ENCODE data around the gene TMEM132D.

The TMEM132D gene

GRCh38 chr12:129672110-129672509 lies 231.7 kb downstream of the TMEM132D start:
- no peak overlapping the region for H3K14ac ChIP-seq (ENCODE audit: low read length in 2 of 2)
- H3K4ac ChIP-seq (ENCODE audit: low read depth in 1 of 2, low read length in 2 of 2) = no peak overlapping the region
- H3K23ac ChIP-seq (ENCODE audit: low read length in 2 of 2) = no peak overlapping the region
- 60% methylated on average over 8 of the region's 8 CpGs for WGBS
- no peak for DNase-seq
- H2BK5ac ChIP-seq (ENCODE audit: low read depth, low read length, poor library complexity, severe bottlenecking) = no peak overlapping the region
- H3K9ac ChIP-seq (ENCODE audit: low read length) = no peak overlapping the region
- no peak overlapping the region for H3K4me3 ChIP-seq (ENCODE audit: insufficient read depth in 1 of 2, low read depth in 1 of 2, low read length in 2 of 2)
- no peak overlapping the region for H3K18ac ChIP-seq (ENCODE audit: low read depth in 1 of 2, low read length in 2 of 2)
- H3K4me2 ChIP-seq (ENCODE audit: low read length, poor library complexity, severe bottlenecking) = no peak overlapping the region
- no peak overlapping the region for H2BK12ac ChIP-seq (ENCODE audit: low read length in 2 of 2)
- H3K9me3 ChIP-seq (ENCODE audit: control insufficient read depth, low read length) = no peaks in the 10 kb centered on the region
- no peaks in the 10 kb centered on the region for H3K36me3 ChIP-seq (ENCODE audit: control insufficient read depth in 1 of 2, insufficient read depth in 2 of 2, low read depth in 1 of 2, low read length in 2 of 2)
- no peak overlapping the region for H2AK5ac ChIP-seq (ENCODE audit: low read length, severe bottlenecking)
- peaks cover 2% of the 10 kb centered on the region for H3K4me1 ChIP-seq (ENCODE audit: control insufficient read depth, insufficient read depth, low read depth, low read length)
- H4K8ac ChIP-seq (ENCODE audit: low read length) = no peak overlapping the region
- H3K27ac ChIP-seq (ENCODE audit: low read length, poor library complexity, severe bottlenecking) = no peak overlapping the region
- no peaks in the 10 kb centered on the region for H3K79me1 ChIP-seq (replicated peaks; ENCODE audit: low read length, poor library complexity, severe bottlenecking)
- no peaks in the 10 kb centered on the region for H3K27me3 ChIP-seq (ENCODE audit: control insufficient read depth in 1 of 2, insufficient read depth in 1 of 2, low read length in 2 of 2)
- no peak overlapping the region for H2BK15ac ChIP-seq (ENCODE audit: low read depth, poor library complexity, severe bottlenecking)
- H2AFZ ChIP-seq (ENCODE audit: low read depth, low read length) = no peak overlapping the region
- H4K91ac ChIP-seq (ENCODE audit: low read length) = no peak overlapping the region
- no peak overlapping the region for H2BK120ac ChIP-seq (ENCODE audit: low read depth, low read length)

DNA sequence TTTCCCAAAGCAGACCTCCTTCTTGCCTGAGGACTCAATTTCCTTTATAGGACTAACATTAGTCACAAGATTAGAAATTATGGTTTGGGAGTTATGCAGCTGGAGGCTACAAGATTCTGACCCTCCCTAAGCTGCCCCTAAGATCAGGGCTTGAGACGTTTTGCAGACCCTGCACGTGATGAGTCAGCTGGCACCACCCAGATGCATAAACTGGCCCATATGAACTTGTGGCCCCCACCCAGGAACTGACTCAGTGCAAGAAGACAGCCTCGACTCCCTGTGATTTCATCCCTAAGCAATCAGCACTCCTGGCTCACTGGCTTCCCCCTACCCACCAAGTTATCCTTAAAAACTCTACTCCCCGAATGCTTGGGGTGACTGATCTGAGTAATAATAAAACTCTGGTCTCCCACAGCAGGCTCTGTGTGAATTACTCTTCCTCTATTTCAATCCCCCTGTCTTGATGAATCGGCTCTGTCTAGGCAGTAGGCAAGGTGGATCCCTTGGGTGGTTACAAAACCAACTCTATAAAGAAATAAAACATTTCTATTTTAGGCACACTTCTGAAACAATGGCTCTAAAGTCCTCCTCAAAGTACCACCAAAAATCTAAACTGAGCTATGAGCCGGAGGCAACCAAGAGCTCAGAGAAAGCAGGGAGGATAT lies 233.4 kb downstream of the TMEM132D start:
- WGBS = 44% methylated on average over 6 of the region's 6 CpGs
- H2BK15ac ChIP-seq (ENCODE audit: low read depth, poor library complexity, severe bottlenecking) = no peak overlapping the region
- peaks cover 2% of the 10 kb centered on the region for H3K4me1 ChIP-seq (ENCODE audit: control insufficient read depth, insufficient read depth, low read depth, low read length)
- no peak overlapping the region for H3K27ac ChIP-seq (ENCODE audit: low read length, poor library complexity, severe bottlenecking)
- no peaks in the 10 kb centered on the region for H3K9me3 ChIP-seq (ENCODE audit: control insufficient read depth, low read length)
- no peak overlapping the region for H3K14ac ChIP-seq (ENCODE audit: low read length in 2 of 2)
- no peak overlapping the region for H4K8ac ChIP-seq (ENCODE audit: low read length)
- DNase-seq = no peak
- no peak overlapping the region for H2BK5ac ChIP-seq (ENCODE audit: low read depth, low read length, poor library complexity, severe bottlenecking)
- no peak overlapping the region for H3K23ac ChIP-seq (ENCODE audit: low read length in 2 of 2)
- H3K9ac ChIP-seq (ENCODE audit: low read length) = no peak overlapping the region
- no peaks in the 10 kb centered on the region for H3K36me3 ChIP-seq (ENCODE audit: control insufficient read depth in 1 of 2, insufficient read depth in 2 of 2, low read depth in 1 of 2, low read length in 2 of 2)
- no peaks in the 10 kb centered on the region for H3K27me3 ChIP-seq (ENCODE audit: control insufficient read depth in 1 of 2, insufficient read depth in 1 of 2, low read length in 2 of 2)
- no peak overlapping the region for H3K4me2 ChIP-seq (ENCODE audit: low read length, poor library complexity, severe bottlenecking)
- no peak overlapping the region for H3K4me3 ChIP-seq (ENCODE audit: insufficient read depth in 1 of 2, low read depth in 1 of 2, low read length in 2 of 2)
- no peak overlapping the region for H3K18ac ChIP-seq (ENCODE audit: low read depth in 1 of 2, low read length in 2 of 2)
- no peak overlapping the region for H2AK5ac ChIP-seq (ENCODE audit: low read length, severe bottlenecking)
- no peak overlapping the region for H4K91ac ChIP-seq (ENCODE audit: low read length)
- no peak overlapping the region for H2BK120ac ChIP-seq (ENCODE audit: low read depth, low read length)
- H2BK12ac ChIP-seq (ENCODE audit: low read length in 2 of 2) = no peak overlapping the region
- H3K4ac ChIP-seq (ENCODE audit: low read depth in 1 of 2, low read length in 2 of 2) = no peak overlapping the region
- no peaks in the 10 kb centered on the region for H3K79me1 ChIP-seq (replicated peaks; ENCODE audit: low read length, poor library complexity, severe bottlenecking)
- no peak overlapping the region for H2AFZ ChIP-seq (ENCODE audit: low read depth, low read length)

- H3K14ac ChIP-seq (ENCODE audit: low read length in 2 of 2) = no peak overlapping the region
- 96% methylated on average over 4 of the region's 6 CpGs for WGBS
These were observed 238.4 kb downstream of the TMEM132D start for GRCh38 chr12:129665414-129665813.

DNA sequence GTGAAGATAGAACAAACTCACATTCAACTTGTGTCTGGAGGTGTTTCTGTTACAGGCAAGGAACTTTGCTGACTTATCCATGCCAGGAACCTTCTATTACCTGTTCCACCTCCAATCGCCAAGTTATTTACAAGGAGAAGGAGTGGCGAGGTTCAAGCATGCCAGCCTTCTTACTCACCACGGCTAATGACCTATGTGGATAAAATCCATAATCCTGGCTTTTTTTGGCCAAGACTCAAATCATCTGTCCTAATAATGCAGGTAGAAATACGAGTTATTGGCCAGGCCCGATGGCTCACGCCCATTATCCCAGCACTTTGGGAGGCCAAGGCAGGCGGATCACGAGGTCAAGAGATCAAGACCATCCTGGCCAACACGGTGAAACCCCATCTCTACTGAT lies 241.6 kb downstream of the TMEM132D start:
- no peak overlapping the region for H3K27ac ChIP-seq (ENCODE audit: low read length, poor library complexity, severe bottlenecking)
- no peaks in the 10 kb centered on the region for H3K79me1 ChIP-seq (replicated peaks; ENCODE audit: low read length, poor library complexity, severe bottlenecking)
- H3K18ac ChIP-seq (ENCODE audit: low read depth in 1 of 2, low read length in 2 of 2) = no peak overlapping the region
- WGBS = 76% methylated on average over 9 of the region's 9 CpGs
- no peak overlapping the region for H2BK12ac ChIP-seq (ENCODE audit: low read length in 2 of 2)
- H3K14ac ChIP-seq (ENCODE audit: low read length in 2 of 2) = no peak overlapping the region
- H2AFZ ChIP-seq (ENCODE audit: low read depth, low read length) = no peak overlapping the region
- H2BK15ac ChIP-seq (ENCODE audit: low read depth, poor library complexity, severe bottlenecking) = no peak overlapping the region
- no peak overlapping the region for H2AK5ac ChIP-seq (ENCODE audit: low read length, severe bottlenecking)
- no peak overlapping the region for H3K4ac ChIP-seq (ENCODE audit: low read depth in 1 of 2, low read length in 2 of 2)
- no peak overlapping the region for H4K91ac ChIP-seq (ENCODE audit: low read length)
- no peak overlapping the region for H4K8ac ChIP-seq (ENCODE audit: low read length)
- no peak overlapping the region for H3K4me2 ChIP-seq (ENCODE audit: low read length, poor library complexity, severe bottlenecking)
- H2BK120ac ChIP-seq (ENCODE audit: low read depth, low read length) = no peak overlapping the region
- no peak overlapping the region for H3K9ac ChIP-seq (ENCODE audit: low read length)
- no peak overlapping the region for H3K4me3 ChIP-seq (ENCODE audit: insufficient read depth in 1 of 2, low read depth in 1 of 2, low read length in 2 of 2)
- no peaks in the 10 kb centered on the region for H3K27me3 ChIP-seq (ENCODE audit: control insufficient read depth in 1 of 2, insufficient read depth in 1 of 2, low read length in 2 of 2)
- no peaks in the 10 kb centered on the region for H3K9me3 ChIP-seq (ENCODE audit: control insufficient read depth, low read length)
- no peaks in the 10 kb centered on the region for H3K4me1 ChIP-seq (ENCODE audit: control insufficient read depth, insufficient read depth, low read depth, low read length)
- H3K36me3 ChIP-seq (ENCODE audit: control insufficient read depth in 1 of 2, insufficient read depth in 2 of 2, low read depth in 1 of 2, low read length in 2 of 2) = no peaks in the 10 kb centered on the region
- H3K23ac ChIP-seq (ENCODE audit: low read length in 2 of 2) = no peak overlapping the region
- no peak for DNase-seq
- no peak overlapping the region for H2BK5ac ChIP-seq (ENCODE audit: low read depth, low read length, poor library complexity, severe bottlenecking)

More at GRCh38 chr12:129665414-129665813, 238.4 kb downstream of the TMEM132D start:
- Histone ChIP-seq H2BK120ac (ENCODE audit: low read depth, low read length) (no peak overlapping the region), H2AFZ (ENCODE audit: low read depth, low read length) (no peak overlapping the region), H3K4me3 (ENCODE audit: insufficient read depth in 1 of 2, low read depth in 1 of 2, low read length in 2 of 2) (no peak overlapping the region), H3K4me2 (ENCODE audit: low read length, poor library complexity, severe bottlenecking) (no peak overlapping the region), H3K4me1 (ENCODE audit: control insufficient read depth, insufficient read depth, low read depth, low read length) (peaks cover 2% of the 10 kb centered on the region), H3K9me3 (ENCODE audit: control insufficient read depth, low read length) (no peaks in the 10 kb centered on the region), H2BK15ac (ENCODE audit: low read depth, poor library complexity, severe bottlenecking) (no peak overlapping the region), H3K27me3 (ENCODE audit: control insufficient read depth in 1 of 2, insufficient read depth in 1 of 2, low read length in 2 of 2) (no peaks in the 10 kb centered on the region), H3K4ac (ENCODE audit: low read depth in 1 of 2, low read length in 2 of 2) (no peak overlapping the region), H2BK12ac (ENCODE audit: low read length in 2 of 2) (no peak overlapping the region), H4K91ac (ENCODE audit: low read length) (no peak overlapping the region), H3K36me3 (ENCODE audit: control insufficient read depth in 1 of 2, insufficient read depth in 2 of 2, low read depth in 1 of 2, low read length in 2 of 2) (no peaks in the 10 kb centered on the region), H3K18ac (ENCODE audit: low read depth in 1 of 2, low read length in 2 of 2) (no peak overlapping the region), H4K8ac (ENCODE audit: low read length) (no peak overlapping the region), H3K9ac (ENCODE audit: low read length) (no peak overlapping the region), H3K23ac (ENCODE audit: low read length in 2 of 2) (no peak overlapping the region), H3K27ac (ENCODE audit: low read length, poor library complexity, severe bottlenecking) (no peak overlapping the region), H2AK5ac (ENCODE audit: low read length, severe bottlenecking) (no peak overlapping the region), H3K79me1 (replicated peaks; ENCODE audit: low read length, poor library complexity, severe bottlenecking) (no peaks in the 10 kb centered on the region), H2BK5ac (ENCODE audit: low read depth, low read length, poor library complexity, severe bottlenecking) (no peak overlapping the region)
- no peak for DNase-seq

All from mesenchymal stem cell (in vitro differentiated cells and primary cell).